Spleen (tissue), 11 donors: ENCODE data around the gene MIB2. TPM values are rescaled to one million over a fixed set of nuclear protein-coding genes. Genes with fewer than 3 reads are reported as not detected.

Experiments
- DNase-seq: peaks from one replicate; pipeline ENCODE4 v3.0.0-alpha.2; 2020
- H3K27ac ChIP-seq, 8 donors: fragments of 200-600 bp; sonication (generic) in 7 of 8; 1 replicate in 4 of 8; 2 replicates in 4 of 8; pipeline versions ENCODE4 v1.5.0 to v1.8.0; 2016 to 2021; ENCODE audit warnings: inconsistent platforms in 4 of 8, mild to moderate bottlenecking in 4 of 8, moderate library complexity in 1 of 8
- H3K27me3 ChIP-seq, 7 donors: fragments of 200-600 bp; sonication (generic) in 6 of 7; replicated peaks in 1 of 7; 1 replicate in 4 of 7; 2 replicates in 3 of 7; pipeline versions ENCODE4 v1.5.0 to v1.8.0; 2016 to 2021; ENCODE audit warnings: inconsistent platforms in 3 of 7, mild to moderate bottlenecking in 1 of 7
- H3K36me3 ChIP-seq, 6 donors: fragments of 200-600 bp; sonication (generic) in 5 of 6; 1 replicate in 4 of 6; 2 replicates in 2 of 6; pipeline versions ENCODE4 v1.5.0 to v1.8.0; 2016 to 2021; ENCODE audit warnings: inconsistent platforms in 2 of 6
- H3K4me1 ChIP-seq, 6 donors: fragments of 200-600 bp; sonication (generic) in 5 of 6; 1 replicate in 3 of 6; 2 replicates in 3 of 6; pipeline versions ENCODE4 v1.5.0 to v1.8.0; 2016 to 2021; ENCODE audit warnings: inconsistent platforms in 3 of 6
- H3K4me3 ChIP-seq, 8 donors: fragments of 200-600 bp; sonication (generic) in 7 of 8; 1 replicate in 4 of 8; 2 replicates in 4 of 8; pipeline versions ENCODE4 v1.5.0 to v1.8.0; 2016 to 2021; ENCODE audit warnings: inconsistent platforms in 4 of 8, mild to moderate bottlenecking in 4 of 8, moderate library complexity in 2 of 8
- H3K9me3 ChIP-seq, 8 donors: fragments of 200-600 bp; sonication (generic) in 7 of 8; 1 replicate in 4 of 8; 2 replicates in 4 of 8; pipeline versions ENCODE4 v1.5.0 to v1.8.0; 2016 to 2021; ENCODE audit warnings: inconsistent platforms in 4 of 8
- CTCF ChIP-seq, 11 experiments: fragments of 200-600 bp in 7 of 11; fragments of 450-650 bp in 4 of 11; sonication (generic) in 4 of 11; IDR thresholded peaks in 8 of 11; conservative IDR thresholded peaks in 3 of 11; 1 replicate in 7 of 11; 2 replicates in 4 of 11; pipeline versions ENCODE4 v1.4.0 to v1.8.0; 2016 to 2021; ENCODE audit warnings: antibody characterized with exemption in 11 of 11, inconsistent platforms in 4 of 11, mild to moderate bottlenecking in 1 of 11
- POLR2A ChIP-seq, 3 donors: fragments of 450-650 bp; IDR thresholded peaks; one replicate each; pipeline ENCODE4 v1.5.1; 2017; ENCODE audit warnings: antibody characterized with exemption in 3 of 3, mild to moderate bottlenecking in 1 of 3
- POLR2AphosphoS5 ChIP-seq, 3 donors: sonication (generic); formaldehyde crosslinking; IDR thresholded peaks; one replicate each; pipeline ENCODE4 v1.5.1; 2017; ENCODE audit warnings: antibody characterized with exemption in 3 of 3
- WGBS, 5 donors: extraction: QIAGEN DNeasy Blood & Tissue Kit in 3 of 5; methylation state at CpG; one replicate each; pipeline versions ENCODE4 v1.1.5 to v1.1.7; 2013 to 2018; 5-methylcytosine and 5-hydroxymethylcytosine counted together
- intact Hi-C: fragments of 100-400 bp; cut with DNase I; formaldehyde crosslinking; loops from one replicate; pipeline ENCODE4 v1.15.0; 2023; ENCODE audit warnings: low total_unique reads
- polyA plus RNA-seq, 3 donors: library from polyadenylated mRNA; stranded (reverse); fragments of 200-250 nt; gene quantifications; one replicate each; pipeline ENCODE4 v1.2.1, GENCODE V29; 2013
- total RNA-seq, 7 donors: library from RNA; depleted of rRNA in 3 of 7; stranded (reverse); fragments of >200 nt in 3 of 7; fragmentation: NEBNext Ultra II Directional in 4 of 7; extraction: Animal tissue kit (Norgen Biotek cat#: 25700) in 4 of 7; gene quantifications; one replicate each; pipeline versions ENCODE4 v1.1.0 to v1.2.1, GENCODE V29; 2016 to 2021
- donor health status: healthy with polysubstance abuse.
- donor health status: DM: no; HTN: no; CAD: no; lungs with moderate emphysema.
- donor health status: DM: no; HTN: no; CAD: no.
- donor health status: Bipolar disorder and iron deficiency.
- donor health status: healthy.
- donor health status: DM: no; HTN: no; CAD: no.
- donor health status: DM: yes; HTN: yes; CAD: no.

Gene MIB2
- total and polyA plus RNA-seq, 10 donors, result 46.2 to 165 (median 73.0) TPM

- peaks cover 7 to 29% (median 17%) of the 10 kb centered on the region in 6 donors for H3K4me1 ChIP-seq
- DNase-seq, result peak; percentile 77
- intact Hi-C loops, result no loop called here
- no peak overlapping the region for H3K4me3 ChIP-seq
- H3K9me3 ChIP-seq, result no peaks in the 10 kb centered on the region
- no peak overlapping the region for H3K27ac ChIP-seq
- H3K27me3 ChIP-seq, result no peaks in the 10 kb centered on the region
- no peak for TF ChIP-seq CTCF (IDR thresholded peaks at IDR 0.05 in 8 of 11, conservative IDR thresholded peaks at IDR 0.05 in 3 of 11)
- TF ChIP-seq POLR2A (IDR thresholded peaks at IDR 0.05), result no peak
- TF ChIP-seq POLR2AphosphoS5 (IDR thresholded peaks at IDR 0.05), result peak in 1 of 3 donors; percentile 21
- 80 to 90% (median 89%) methylated on average over 18 to 31 of the region's 31 CpGs for WGBS, 5 donors
- H3K36me3 ChIP-seq, result peaks cover 0 to 52% (median 0%) of the 10 kb centered on the region in 6 donors
These were observed 6.1 kb downstream of the MIB2 start for GRCh38 chr1:1621173-1622009.

- no peaks in the 10 kb centered on the region for H3K9me3 ChIP-seq
- H3K36me3 ChIP-seq, result peaks cover 0 to 60% (median 0%) of the 10 kb centered on the region in 6 donors
- H3K4me3 ChIP-seq, result no peak overlapping the region
- intact Hi-C loops, result no loop called here
- WGBS, 5 donors, result 85 to 93% (median 87%) methylated on average over 13 to 21 of the region's 21 CpGs
- H3K4me1 ChIP-seq, result peaks cover 0 to 21% (median 9%) of the 10 kb centered on the region in 6 donors
- TF ChIP-seq POLR2A (IDR thresholded peaks at IDR 0.05), result no peak
- no peak for TF ChIP-seq POLR2AphosphoS5 (IDR thresholded peaks at IDR 0.05)
- no peak for TF ChIP-seq CTCF (IDR thresholded peaks at IDR 0.05 in 8 of 11, conservative IDR thresholded peaks at IDR 0.05 in 3 of 11)
- no peaks in the 10 kb centered on the region for H3K27me3 ChIP-seq
- DNase-seq, result peak; percentile 74
- H3K27ac ChIP-seq, result no peak overlapping the region
These were observed 6.9 kb downstream of the MIB2 start for GRCh38 chr1:1622010-1622787.

GRCh38 chr1:1622788-1623094, 7.4 kb downstream of the MIB2 start:
- no peak overlapping the region for H3K27ac ChIP-seq
- H3K36me3 ChIP-seq, result peaks cover 0 to 61% (median 1%) of the 10 kb centered on the region in 6 donors
- no peaks in the 10 kb centered on the region for H3K27me3 ChIP-seq
- no peaks in the 10 kb centered on the region for H3K9me3 ChIP-seq
- H3K4me1 ChIP-seq, result peaks cover 0 to 15% (median 4%) of the 10 kb centered on the region in 6 donors
- TF ChIP-seq POLR2AphosphoS5 (IDR thresholded peaks at IDR 0.05) (peak in 2 of 3 donors; percentile 8 to 41), POLR2A (IDR thresholded peaks at IDR 0.05) (no peak), CTCF (IDR thresholded peaks at IDR 0.05 in 8 of 11, conservative IDR thresholded peaks at IDR 0.05 in 3 of 11) (no peak)
- 90 to 95% (median 92%) methylated on average over 16 to 17 of the region's 17 CpGs for WGBS, 5 donors
- intact Hi-C loops, result no loop called here
- no peak overlapping the region for H3K4me3 ChIP-seq
- no peak for DNase-seq

- Histone ChIP-seq H3K4me3 (no peak overlapping the region), H3K27me3 (peaks cover 0 to 2% (median 0%) of the 10 kb centered on the region in 7 donors), H3K36me3 (peaks cover 0 to 61% (median 5%) of the 10 kb centered on the region in 6 donors), H3K27ac (no peak overlapping the region), H3K4me1 (peaks cover 0 to 17% (median 2%) of the 10 kb centered on the region in 6 donors), H3K9me3 (no peaks in the 10 kb centered on the region)
- TF ChIP-seq CTCF (IDR thresholded peaks at IDR 0.05 in 8 of 11, conservative IDR thresholded peaks at IDR 0.05 in 3 of 11) (no peak), POLR2AphosphoS5 (IDR thresholded peaks at IDR 0.05) (peak in 1 of 3 donors; percentile 4), POLR2A (IDR thresholded peaks at IDR 0.05) (no peak)
- 93 to 99% (median 96%) methylated on average over 22 to 33 of the region's 33 CpGs for WGBS, 5 donors
- peak; percentile 75 for DNase-seq
- intact Hi-C loops, result no loop called here
These were observed 7.9 kb downstream of the MIB2 start for GRCh38 chr1:1623181-1623630.
